HG02840 (cell line): ENCODE data around the gene SMCO2.

Experiments
- ATAC-seq: cut with Tn5 transposase; IDR thresholded peaks from one replicate; pipeline ENCODE4 v1.9.1; 2021; ENCODE audit warnings: mild to moderate bottlenecking, moderate library complexity, moderate number of reproducible peaks; ENCODE audit not compliant: unreplicated experiment, low FRiP score

Gene SMCO2

DNA sequence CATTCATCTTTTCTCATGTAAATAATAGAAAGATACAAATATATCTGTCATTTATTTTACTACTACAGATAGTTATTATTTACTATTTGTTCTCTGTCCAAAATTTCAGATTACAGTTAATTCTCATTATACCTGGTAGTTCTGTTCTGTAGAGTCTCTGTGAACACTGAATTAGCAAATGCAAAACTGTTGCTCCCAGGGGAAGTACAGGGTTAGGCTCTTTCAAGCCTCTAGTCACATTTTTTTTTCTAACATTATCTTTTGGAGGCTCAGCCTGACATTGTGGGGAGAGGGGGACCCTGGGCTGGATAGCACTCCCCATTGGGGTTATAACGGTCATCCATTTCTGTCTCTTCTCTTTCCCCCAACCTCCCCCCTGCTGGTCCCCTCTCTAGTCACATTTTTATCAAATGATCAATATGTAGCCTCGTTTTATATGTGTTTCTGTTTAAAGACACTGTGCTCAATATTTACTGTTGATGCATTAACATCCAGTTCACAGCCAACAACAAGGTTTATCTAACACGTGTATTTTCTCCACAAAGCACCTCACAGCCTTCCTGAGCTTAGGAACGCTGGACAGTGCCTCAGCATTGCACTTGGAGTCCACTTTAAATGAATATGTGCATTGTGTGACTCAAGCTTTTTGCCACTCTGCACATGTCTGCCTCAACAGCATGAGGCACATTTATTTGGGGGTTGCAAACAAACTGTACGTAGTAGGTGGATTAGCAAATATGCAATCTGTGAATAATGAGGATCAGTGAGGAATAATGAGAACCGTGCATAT lies 4.7 kb downstream of the SMCO2 start:
- no peak for ATAC-seq

- ATAC-seq: no peak
These were observed 6.9 kb downstream of the SMCO2 start for GRCh38 chr12:27453421-27453820.

DNA sequence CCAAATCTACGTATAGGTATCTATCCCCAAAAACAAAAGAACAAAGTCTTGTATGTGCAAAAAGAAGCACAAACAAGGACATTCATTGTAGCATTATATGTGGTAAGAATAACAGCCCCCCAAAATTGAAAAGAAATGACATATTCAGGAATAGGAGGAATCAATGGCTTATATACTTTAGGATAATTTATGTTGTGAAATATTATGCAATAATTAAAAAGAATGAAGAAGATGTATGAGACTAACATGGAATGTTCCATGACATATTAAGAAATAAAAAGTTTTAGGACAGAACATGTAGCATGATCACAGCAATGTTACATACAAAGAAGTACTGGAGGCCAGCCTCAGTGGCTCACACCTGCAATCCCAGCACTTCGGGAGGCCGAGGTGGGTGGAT lies 9.1 kb downstream of the SMCO2 start:
- no peak for ATAC-seq

GRCh38 chr12:27456618-27457017 lies 10.1 kb downstream of the SMCO2 start:
- ATAC-seq: no peak

DNA sequence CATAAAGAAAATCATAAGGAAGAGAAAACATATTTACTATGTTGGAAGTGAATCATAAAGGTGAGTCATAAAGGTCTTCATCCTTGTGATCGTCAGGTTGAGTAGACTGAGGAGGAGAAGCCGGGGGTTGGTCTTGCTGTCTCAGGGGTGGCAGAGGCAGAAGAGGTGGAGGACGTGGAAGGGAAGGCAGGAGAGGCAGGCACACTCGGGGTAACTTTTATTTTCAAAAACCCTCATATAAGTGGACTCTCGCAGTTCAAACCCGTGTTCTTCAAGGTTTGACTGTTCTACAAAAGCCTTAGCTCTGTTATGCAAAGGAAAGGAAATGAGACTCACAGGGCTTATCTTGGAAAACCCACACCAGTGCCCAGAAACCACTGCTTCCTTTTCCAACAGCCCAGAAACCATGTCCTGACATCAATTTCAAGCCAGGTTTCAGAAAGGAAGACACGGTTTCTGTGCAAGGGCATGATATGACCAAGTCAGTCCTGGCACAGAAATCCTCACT lies 14.0 kb downstream of the SMCO2 start:
- ATAC-seq: no peak

DNA sequence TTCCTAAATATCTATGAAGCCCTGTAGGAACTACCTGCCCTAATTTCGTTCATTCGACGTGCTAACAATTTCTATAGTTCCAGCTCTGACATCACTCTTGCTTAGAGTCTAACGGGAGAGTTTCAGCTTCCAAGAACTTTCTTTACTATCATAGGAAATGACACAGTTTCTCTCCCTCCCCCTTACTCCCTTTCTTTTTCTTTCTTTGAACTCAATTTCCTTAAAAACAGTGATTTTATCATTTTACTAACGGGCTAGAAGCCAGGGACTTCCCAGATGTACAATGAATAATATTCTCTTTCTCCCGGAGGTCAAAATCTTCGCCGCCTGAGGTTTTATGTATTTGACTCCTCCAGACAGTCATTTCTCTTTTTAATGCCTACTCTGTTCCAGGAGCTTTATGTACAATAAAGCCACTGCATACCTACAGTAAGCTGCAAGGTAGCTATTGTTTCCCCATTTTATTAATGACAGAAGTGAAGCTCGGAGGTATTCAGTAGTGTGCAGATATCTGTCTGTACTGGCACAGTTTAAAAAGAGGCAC lies 15.7 kb downstream of the SMCO2 start:
- no peak for ATAC-seq

- ATAC-seq: no peak
These were observed 16.3 kb downstream of the SMCO2 start for GRCh38 chr12:27462851-27463250.

DNA sequence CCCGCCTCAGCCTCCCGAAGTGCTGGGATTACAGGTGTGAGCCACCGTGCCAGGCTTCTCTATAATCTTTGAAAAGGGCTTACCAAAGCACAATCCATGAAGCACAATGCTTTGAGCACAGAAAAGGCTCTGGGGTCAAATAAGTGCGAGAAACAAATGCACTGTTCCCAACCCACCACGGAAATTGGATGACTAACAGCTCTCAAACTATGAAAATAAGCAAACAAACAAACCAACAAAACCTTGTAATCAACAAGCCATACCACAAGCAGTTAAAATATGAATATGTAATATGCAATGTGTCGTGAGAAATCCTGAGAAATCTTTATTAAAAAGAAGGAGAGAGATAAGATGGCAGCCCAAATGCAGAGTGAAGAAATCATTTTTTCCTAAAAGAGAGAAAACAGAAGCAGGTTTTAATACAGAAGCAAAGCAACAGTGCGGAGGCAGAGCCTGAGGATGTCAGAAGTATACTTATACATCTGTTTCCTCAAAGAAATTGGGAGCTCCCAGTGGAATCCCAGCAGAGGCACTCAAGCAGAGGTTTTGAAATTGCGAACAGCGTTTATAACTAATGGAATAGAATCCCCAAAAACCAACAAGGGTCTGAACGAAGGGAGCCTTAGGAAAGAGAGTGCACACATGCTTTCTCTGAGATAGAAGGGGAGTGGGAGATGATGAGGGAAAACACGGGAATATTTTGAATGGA lies 17.1 kb downstream of the SMCO2 start:
- no peak for ATAC-seq

DNA sequence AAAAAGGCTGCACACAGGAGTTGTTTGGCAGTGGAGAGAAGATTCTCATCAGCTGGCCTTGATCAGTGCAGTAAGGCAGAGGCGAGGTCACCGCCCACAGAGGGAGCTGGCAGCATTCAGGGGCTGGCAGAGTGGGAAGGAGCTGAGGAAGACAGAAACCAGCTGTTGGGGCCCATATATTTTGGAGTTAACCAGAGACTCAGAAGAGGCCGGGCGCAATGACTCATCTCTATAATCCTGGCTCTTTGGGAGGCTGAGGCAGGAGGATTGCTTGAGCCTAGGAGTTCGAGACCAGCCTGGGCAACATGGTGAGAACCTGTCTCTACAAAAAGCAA lies 17.7 kb downstream of the SMCO2 start:
- ATAC-seq: no peak

DNA sequence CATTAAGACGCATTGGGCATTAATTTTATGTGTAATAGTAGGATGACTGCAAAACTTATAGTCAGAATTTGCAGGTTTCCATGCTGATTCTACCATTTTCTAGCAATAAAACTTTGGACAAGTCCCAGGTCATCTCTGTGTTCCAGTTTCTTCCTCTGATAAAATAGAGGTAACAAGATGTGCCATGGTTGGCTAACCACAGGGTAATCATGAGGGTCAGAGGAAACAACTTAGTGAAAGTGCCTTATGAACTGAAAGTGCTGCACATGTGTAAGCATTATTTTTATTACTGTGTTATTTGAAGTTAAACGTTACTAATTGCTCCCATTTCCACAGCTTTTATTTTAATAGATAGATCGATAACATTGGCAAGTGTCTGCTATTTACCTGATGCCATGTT lies 21.1 kb downstream of the SMCO2 start:
- ATAC-seq: no peak

GRCh38 chr12:27468241-27468640 lies 21.7 kb downstream of the SMCO2 start:
- ATAC-seq: no peak

GRCh38 chr12:27469176-27469736 lies 22.7 kb downstream of the SMCO2 start:
- no peak for ATAC-seq

DNA sequence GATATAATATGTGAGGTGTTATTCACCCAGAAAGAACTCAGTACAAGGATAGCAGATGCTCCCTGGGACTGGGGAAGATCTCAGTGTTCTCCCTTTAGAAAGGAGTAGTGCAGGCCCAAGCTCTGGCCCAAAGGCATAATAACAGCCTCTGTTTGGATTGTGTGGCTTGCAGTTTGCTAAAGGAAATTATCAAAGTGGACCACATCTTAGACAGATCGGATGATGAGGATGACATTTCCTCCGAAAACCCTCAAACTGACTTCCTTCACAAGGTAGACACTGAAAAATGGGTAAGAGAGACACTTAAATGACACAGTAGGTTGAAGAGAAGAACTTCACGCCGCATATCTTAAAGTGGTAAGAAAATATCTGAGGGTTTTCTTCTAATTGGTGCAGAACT lies 26.1 kb downstream of the SMCO2 start:
- ATAC-seq: no peak

- no peak for ATAC-seq
These were observed 27.8 kb downstream of the SMCO2 start for GRCh38 chr12:27474344-27474743.

GRCh38 chr12:27477049-27477448 lies 30.5 kb downstream of the SMCO2 start:
- ATAC-seq: no peak

DNA sequence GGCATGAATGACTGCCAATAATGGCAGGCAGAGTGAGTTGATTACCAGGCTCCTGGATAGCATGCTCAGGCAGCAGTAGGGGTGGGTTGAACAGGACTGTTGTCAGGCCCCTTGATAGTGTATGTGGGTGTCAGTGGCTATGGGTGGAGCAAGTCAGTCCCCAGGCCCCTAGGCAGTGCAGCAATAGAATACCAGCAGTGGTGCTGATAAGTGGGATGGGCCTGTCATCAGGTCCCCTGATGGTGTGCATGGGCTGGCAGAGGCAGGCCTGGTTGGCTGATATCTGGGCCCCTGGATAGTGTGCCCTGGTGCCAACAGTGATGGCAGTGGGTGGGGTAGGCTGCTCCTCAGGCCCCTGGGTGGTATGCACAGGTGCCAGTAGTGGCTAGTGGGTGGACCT lies 32.4 kb downstream of the SMCO2 start:
- ATAC-seq: no peak

DNA sequence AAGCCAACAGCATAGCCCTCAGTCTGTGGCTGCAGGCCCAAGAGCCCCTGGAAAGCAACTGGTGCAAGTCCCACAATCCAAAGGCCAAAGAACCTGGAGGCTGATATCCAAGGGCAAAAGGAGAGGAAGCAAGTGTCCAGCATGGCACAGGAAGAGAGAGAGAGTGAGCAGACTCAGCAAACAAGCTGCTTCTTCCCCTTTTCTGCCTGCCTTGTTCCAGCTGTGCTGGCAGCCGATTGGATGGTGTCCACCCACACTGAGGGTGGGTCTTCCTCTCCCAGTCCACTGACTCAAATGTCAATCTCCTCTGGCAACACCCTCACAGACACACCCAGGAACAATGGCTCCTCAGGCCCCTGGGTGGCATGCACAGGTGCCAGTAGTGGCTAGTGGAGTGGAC lies 33.5 kb downstream of the SMCO2 start:
- ATAC-seq: no peak

DNA sequence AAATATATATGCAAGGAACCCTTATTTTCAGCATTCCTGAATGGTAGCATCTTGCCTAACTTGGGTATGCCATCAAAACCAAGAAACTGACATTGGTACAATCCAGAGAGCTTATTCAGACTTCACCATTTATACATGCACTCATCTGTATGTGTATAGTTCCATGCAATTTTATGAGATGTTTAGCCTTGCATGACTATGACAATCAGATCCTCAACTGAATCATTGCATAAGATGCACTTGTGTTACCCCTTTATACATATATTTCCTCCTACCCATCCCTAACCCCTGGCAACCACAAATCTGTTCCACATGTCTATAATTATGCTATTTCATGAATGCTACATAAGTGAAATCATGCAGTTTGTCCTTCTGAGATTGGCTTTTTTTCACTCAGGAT lies 40.4 kb downstream of the SMCO2 start:
- ATAC-seq: no peak

GRCh38 chr12:27488479-27488878 lies 41.9 kb downstream of the SMCO2 start:
- ATAC-seq: no peak

DNA sequence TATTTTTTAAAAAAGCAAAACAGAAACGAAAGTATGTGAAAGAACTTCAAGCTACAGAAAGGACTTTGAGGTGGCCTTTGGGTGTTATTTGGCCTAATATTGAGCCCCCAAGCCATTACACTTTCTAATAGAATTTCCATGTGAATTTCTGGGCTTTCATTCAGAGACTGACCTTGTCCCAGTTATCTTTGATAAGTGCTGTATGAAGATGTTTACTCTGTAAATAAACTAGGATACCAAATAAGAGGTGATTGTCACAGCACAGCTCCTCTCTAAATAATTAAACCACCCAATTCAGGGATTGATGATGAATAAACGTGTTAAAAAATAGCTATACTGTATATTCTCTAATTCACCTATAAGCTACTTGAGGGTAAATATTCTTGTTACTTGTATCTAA lies 44.7 kb downstream of the SMCO2 start:
- no peak for ATAC-seq

- no peak for ATAC-seq
These were observed 46.9 kb downstream of the SMCO2 start for GRCh38 chr12:27493260-27493940.
